A673 (cell line): ENCODE results near the gene GMFB. TPM values are rescaled to one million over a fixed set of nuclear protein-coding genes. Genes with fewer than 3 reads are reported as not detected.

Experiments
- BruUV-seq: library from RNA; stranded (reverse); fragments of 400-500 nt; replicated peaks from 2 replicates; lab custom pipeline; 2021; lab: Mats Ljungman, UMichigan
- CTCF ChIA-PET: fragments of 300-600 bp; sonication (Branson Sonifier 250); formaldehyde crosslinking; loops from one replicate; lab custom pipeline; 2022; ENCODE audit warnings: antibody characterized with exemption; lab: Charles Lee
- POLR2A ChIA-PET: fragments of 300-600 bp; sonication (Branson Sonifier 250); formaldehyde crosslinking; loops from one replicate; lab custom pipeline; 2022; ENCODE audit warnings: antibody characterized with exemption; ENCODE audit not compliant: low non-redundant PET; lab: Charles Lee
- DNase-seq: peaks from one replicate; pipeline ENCODE4 v3.0.0-alpha.2; 2015; ENCODE audit warnings: low spot score
- H3K27ac ChIP-seq: fragments of 200-600 bp; sonication (generic); 2 replicates; pipeline ENCODE4 v1.5.1; 2016; ENCODE audit warnings: mixed run types, low read depth, mild to moderate bottlenecking, mixed read lengths, antibody characterized with exemption, low read length; ENCODE audit not compliant: poor library complexity, severe bottlenecking
- H3K27me3 ChIP-seq: fragments of 200-600 bp; sonication (generic); replicated peaks from 2 replicates; pipeline ENCODE4 v1.6.1; 2017; ENCODE audit warnings: mixed run types, low read depth, mild to moderate bottlenecking, mixed read lengths, antibody characterized with exemption, low read length; ENCODE audit not compliant: insufficient read depth, poor library complexity
- H3K36me3 ChIP-seq: fragments of 200-600 bp; sonication (generic); 2 replicates; pipeline ENCODE4 v1.6.1; 2016; ENCODE audit warnings: mixed run types, mild to moderate bottlenecking, mixed read lengths, antibody characterized with exemption, low read length; ENCODE audit not compliant: insufficient read depth, poor library complexity, severe bottlenecking
- H3K4me1 ChIP-seq: fragments of 200-600 bp; sonication (generic); 2 replicates; pipeline ENCODE4 v1.6.1; 2017; ENCODE audit warnings: mixed run types, mild to moderate bottlenecking, mixed read lengths, antibody characterized with exemption, low read length; ENCODE audit not compliant: insufficient read depth, poor library complexity, severe bottlenecking
- H3K4me3 ChIP-seq: fragments of 200-600 bp; sonication (generic); 2 replicates; pipeline ENCODE4 v1.5.1; 2016; ENCODE audit warnings: low read depth, mixed run types, mild to moderate bottlenecking, mixed read lengths, low read length; ENCODE audit not compliant: poor library complexity, severe bottlenecking
- H3K9me3 ChIP-seq: fragments of 200-600 bp; sonication (generic); 2 replicates; pipeline ENCODE4 v1.6.1; 2016; ENCODE audit warnings: mixed run types, low read depth, mild to moderate bottlenecking, mixed read lengths, antibody characterized with exemption, low read length; ENCODE audit not compliant: poor library complexity, severe bottlenecking
- EZH2 ChIP-seq: fragments of 200-600 bp; sonication (generic); IDR thresholded peaks from 2 replicates; pipeline ENCODE4 v1.6.1; 2017; ENCODE audit warnings: borderline replicate concordance, low read depth, mild to moderate bottlenecking, mixed read lengths, antibody characterized with exemption, low read length; ENCODE audit not compliant: poor library complexity, severe bottlenecking
- intact Hi-C: fragments of 100-400 bp; cut with micrococcal nuclease; formaldehyde crosslinking; loops from one replicate; pipeline ENCODE4 v1.10.0; 2022; ENCODE audit not compliant: unreplicated experiment
- total RNA-seq: library from RNA; stranded (reverse); gene quantifications from 2 replicates; pipeline ENCODE4 v1.2.3, GENCODE V29; 2021
- TF ChIP-seq, protein P1 (sequence below): fragments of 300-800, 200-600 bp; sonication (generic); conservative IDR thresholded peaks from 2 replicates; pipeline ENCODE4 v1.5.1; 2017; ENCODE audit warnings: low read depth, mild to moderate bottlenecking, antibody characterized with exemption, low read length, moderate library complexity, mixed read lengths

The GMFB gene
- total RNA-seq, 1 experiment from 2014 or later, result 76.8 TPM

DNA sequence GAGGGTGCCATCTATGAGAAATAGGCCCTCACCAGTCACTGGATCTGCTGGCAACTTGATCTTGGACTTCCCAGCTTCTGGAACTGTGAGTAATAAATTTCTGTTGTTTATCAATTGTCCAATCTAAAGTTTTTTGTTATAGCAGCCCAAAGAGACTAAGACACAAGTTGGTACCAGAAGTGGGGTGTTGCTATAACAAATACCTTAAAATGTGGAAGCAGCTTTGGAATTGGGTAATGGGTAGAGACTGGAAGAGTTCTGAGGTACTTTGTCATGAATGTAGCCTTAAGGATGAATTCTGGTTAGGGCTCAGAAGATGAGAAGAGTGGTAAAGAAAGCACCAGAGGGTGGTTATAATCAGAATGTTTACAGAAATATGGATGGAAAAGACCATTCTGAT is 21.5 kb downstream of the GMFB start:
- Histone ChIP-seq H3K9me3 (peaks cover 8% of the 10 kb centered on the region), H3K27ac (no peak overlapping the region), H3K36me3 (no peaks in the 10 kb centered on the region), H3K4me1 (peaks cover 8% of the 10 kb centered on the region), H3K4me3 (no peak overlapping the region), H3K27me3 (no peaks in the 10 kb centered on the region)
- no TSS peak for BruUV-seq
- ChIA-PET POLR2A (no interaction called here), CTCF (interaction anchor here (1.0 kb wide), 1 partner anchor 26 kb away, joined by 6 read pairs; no protein-coding TSS in a partner anchor)
- TF ChIP-seq, protein P1, sequence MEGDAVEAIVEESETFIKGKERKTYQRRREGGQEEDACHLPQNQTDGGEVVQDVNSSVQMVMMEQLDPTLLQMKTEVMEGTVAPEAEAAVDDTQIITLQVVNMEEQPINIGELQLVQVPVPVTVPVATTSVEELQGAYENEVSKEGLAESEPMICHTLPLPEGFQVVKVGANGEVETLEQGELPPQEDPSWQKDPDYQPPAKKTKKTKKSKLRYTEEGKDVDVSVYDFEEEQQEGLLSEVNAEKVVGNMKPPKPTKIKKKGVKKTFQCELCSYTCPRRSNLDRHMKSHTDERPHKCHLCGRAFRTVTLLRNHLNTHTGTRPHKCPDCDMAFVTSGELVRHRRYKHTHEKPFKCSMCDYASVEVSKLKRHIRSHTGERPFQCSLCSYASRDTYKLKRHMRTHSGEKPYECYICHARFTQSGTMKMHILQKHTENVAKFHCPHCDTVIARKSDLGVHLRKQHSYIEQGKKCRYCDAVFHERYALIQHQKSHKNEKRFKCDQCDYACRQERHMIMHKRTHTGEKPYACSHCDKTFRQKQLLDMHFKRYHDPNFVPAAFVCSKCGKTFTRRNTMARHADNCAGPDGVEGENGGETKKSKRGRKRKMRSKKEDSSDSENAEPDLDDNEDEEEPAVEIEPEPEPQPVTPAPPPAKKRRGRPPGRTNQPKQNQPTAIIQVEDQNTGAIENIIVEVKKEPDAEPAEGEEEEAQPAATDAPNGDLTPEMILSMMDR, result no peak
- TF ChIP-seq EZH2, result no peak
- DNase-seq, result no peak
- intact Hi-C loops, result no loop called here

DNA sequence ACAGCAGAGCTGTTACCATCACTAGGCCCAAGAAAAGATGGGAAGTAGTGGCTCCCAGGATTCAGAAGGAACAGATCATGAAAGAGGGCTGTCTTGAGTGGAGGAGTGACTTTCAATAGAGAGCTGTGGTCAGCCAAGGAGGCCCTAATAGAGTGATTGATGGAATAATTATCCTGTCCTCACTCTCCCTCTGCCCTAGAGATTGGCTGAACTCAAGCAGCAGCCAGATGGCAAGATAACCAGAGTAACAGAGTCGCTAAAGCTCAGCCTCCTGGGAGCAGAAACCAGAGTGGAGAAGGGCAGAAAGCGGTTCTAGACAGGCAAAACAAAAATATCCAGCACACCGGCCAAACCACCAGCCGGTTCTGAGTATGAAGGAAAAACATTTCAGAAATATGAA is 23.1 kb downstream of the GMFB start:
- TF ChIP-seq EZH2, result no peak
- TF ChIP-seq, protein P1, result no peak
- no peak for DNase-seq
- POLR2A ChIA-PET, result no interaction called here
- H3K4me3 ChIP-seq, result no peak overlapping the region
- H3K27ac ChIP-seq, result no peak overlapping the region
- peaks cover 8% of the 10 kb centered on the region for H3K9me3 ChIP-seq
- no peaks in the 10 kb centered on the region for H3K36me3 ChIP-seq
- intact Hi-C loops, result no loop called here
- H3K27me3 ChIP-seq, result no peaks in the 10 kb centered on the region
- H3K4me1 ChIP-seq, result peaks cover 5% of the 10 kb centered on the region
- BruUV-seq, result no TSS peak
- CTCF ChIA-PET, result no interaction called here

DNA sequence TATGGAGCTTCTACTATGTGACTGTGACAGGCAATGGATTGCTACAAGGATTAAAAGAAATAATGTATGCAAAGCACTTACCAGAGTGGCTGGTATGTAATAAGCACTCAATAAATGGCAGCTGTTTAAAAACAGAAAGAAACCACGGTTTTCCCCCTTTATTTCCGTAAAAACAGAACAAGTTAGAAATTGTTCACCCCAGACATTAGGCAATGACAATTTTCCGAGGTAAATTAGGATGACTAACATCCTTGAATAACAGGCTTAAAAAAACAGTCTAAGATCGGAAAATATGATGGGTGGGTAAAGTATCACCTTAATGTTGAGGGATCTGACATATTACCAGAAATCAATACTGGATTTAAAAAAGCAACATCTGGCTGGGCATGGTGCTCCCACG is 26.7 kb downstream of the GMFB start:
- no TSS peak for BruUV-seq
- no peak for TF ChIP-seq EZH2
- TF ChIP-seq, protein P1, result no peak
- CTCF ChIA-PET, result no interaction called here

More for the DNA sequence above, 26.7 kb downstream of the GMFB start:
- Histone ChIP-seq H3K27ac (no peak overlapping the region), H3K4me3 (no peak overlapping the region), H3K27me3 (no peaks in the 10 kb centered on the region), H3K36me3 (no peaks in the 10 kb centered on the region), H3K9me3 (peaks cover 9% of the 10 kb centered on the region), H3K4me1 (peaks cover 5% of the 10 kb centered on the region)
- POLR2A ChIA-PET, result no interaction called here
- intact Hi-C loops, result no loop called here
- peak; percentile 22 for DNase-seq
